ENCODE measurements around the gene SYT7. TPM values are rescaled to one million over a fixed set of nuclear protein-coding genes. Genes with fewer than 3 reads are reported as not detected.

Gene SYT7
- total and polyA plus RNA-seq, 9 donors: 0.24 to 4.9 (median 1.7) TPM

- Histone ChIP-seq H3K27ac (no peak overlapping the region), H3K9me3 (no peaks in the 10 kb centered on the region), H3K36me3 (no peaks in the 10 kb centered on the region), H3K27me3 (no peaks in the 10 kb centered on the region), H3K4me3 (peak overlapping the region; percentile 50), H3K4me1 (ENCODE audit: insufficient read depth) (peaks cover 9% of the 10 kb centered on the region)
- 1 to 3% (median 2%) methylated on average over 33 to 41 of the region's 41 CpGs for WGBS, 3 donors
- intact Hi-C loops (cut with DNase I): no loop called here
- TF ChIP-seq CTCF (IDR thresholded peaks at IDR 0.05): no peak
- no peak for TF ChIP-seq EP300 (IDR thresholded peaks at IDR 0.05)
- TF ChIP-seq POLR2A (IDR thresholded peaks at IDR 0.05): no peak
- peak; percentile 38 to 73 (median 41) for DNase-seq
These were observed 6.7 kb upstream of the SYT7 start for GRCh38 chr11:61587541-61587941.

GRCh38 chr11:61586792-61587430, 6.0 kb upstream of the SYT7 start:
- Histone ChIP-seq H3K36me3 (no peaks in the 10 kb centered on the region), H3K4me3 (no peak overlapping the region), H3K27ac (no peak overlapping the region), H3K4me1 (ENCODE audit: insufficient read depth) (peaks cover 9% of the 10 kb centered on the region), H3K27me3 (no peaks in the 10 kb centered on the region), H3K9me3 (no peaks in the 10 kb centered on the region)
- WGBS, 3 donors: 54 to 71% (median 58%) methylated on average over 9 to 13 of the region's 13 CpGs
- no peak for DNase-seq
- intact Hi-C loops (cut with DNase I): no loop called here
- no peak for TF ChIP-seq POLR2A (IDR thresholded peaks at IDR 0.05)
- no peak for TF ChIP-seq EP300 (IDR thresholded peaks at IDR 0.05)
- TF ChIP-seq CTCF (IDR thresholded peaks at IDR 0.05): no peak

- no peaks in the 10 kb centered on the region for H3K27me3 ChIP-seq
- DNase-seq: no peak
- H3K9me3 ChIP-seq: no peaks in the 10 kb centered on the region
- peaks cover 9% of the 10 kb centered on the region for H3K4me1 ChIP-seq (ENCODE audit: insufficient read depth)
- H3K36me3 ChIP-seq: no peaks in the 10 kb centered on the region
- intact Hi-C loops (cut with DNase I): no loop called here
- no peak overlapping the region for H3K27ac ChIP-seq
- 77 to 92% (median 81%) methylated on average over 3 of the region's 3 CpGs for WGBS, 3 donors
- no peak overlapping the region for H3K4me3 ChIP-seq
- TF ChIP-seq POLR2A (IDR thresholded peaks at IDR 0.05): no peak
These were observed 4.2 kb upstream of the SYT7 start for GRCh38 chr11:61585115-61585514.

- H3K4me1 ChIP-seq (ENCODE audit: insufficient read depth): no peaks in the 10 kb centered on the region
- TF ChIP-seq CTCF (IDR thresholded peaks at IDR 0.05) (no peak), POLR2A (IDR thresholded peaks at IDR 0.05) (no peak), EP300 (IDR thresholded peaks at IDR 0.05) (no peak)
- H3K27me3 ChIP-seq: no peaks in the 10 kb centered on the region
- no peak for DNase-seq
- 35 to 40% (median 39%) methylated on average over 2 of the region's 2 CpGs for WGBS, 3 donors
- H3K36me3 ChIP-seq: no peaks in the 10 kb centered on the region
- no peak overlapping the region for H3K27ac ChIP-seq
- H3K4me3 ChIP-seq: no peak overlapping the region
- no peaks in the 10 kb centered on the region for H3K9me3 ChIP-seq
- intact Hi-C loops (cut with DNase I): loop anchor here in 1 of 4 donors (2.0 kb wide), 1 partner anchor 47 kb away; no protein-coding TSS in a partner anchor
These were observed 1.1 kb upstream of the SYT7 start for GRCh38 chr11:61581931-61582330.

GRCh38 chr11:61580271-61580888, 496 bp downstream of the SYT7 start:
- intact Hi-C loops (cut with DNase I): no loop called here
- TF ChIP-seq EP300 (IDR thresholded peaks at IDR 0.05) (no peak), POLR2A (IDR thresholded peaks at IDR 0.05) (no peak), CTCF (IDR thresholded peaks at IDR 0.05) (no peak)
- 1 to 3% (median 1%) methylated on average over 30 to 60 of the region's 60 CpGs for WGBS, 3 donors
- no peaks in the 10 kb centered on the region for H3K9me3 ChIP-seq
- no peaks in the 10 kb centered on the region for H3K36me3 ChIP-seq
- peak in 2 of 5 donors; percentile 42 to 43 for DNase-seq
- no peaks in the 10 kb centered on the region for H3K4me1 ChIP-seq (ENCODE audit: insufficient read depth)
- no peak overlapping the region for H3K27ac ChIP-seq
- H3K27me3 ChIP-seq: no peaks in the 10 kb centered on the region
- peak overlapping the region; percentile 44 for H3K4me3 ChIP-seq
